ENCODE measurements around the gene MED13.

DNA sequence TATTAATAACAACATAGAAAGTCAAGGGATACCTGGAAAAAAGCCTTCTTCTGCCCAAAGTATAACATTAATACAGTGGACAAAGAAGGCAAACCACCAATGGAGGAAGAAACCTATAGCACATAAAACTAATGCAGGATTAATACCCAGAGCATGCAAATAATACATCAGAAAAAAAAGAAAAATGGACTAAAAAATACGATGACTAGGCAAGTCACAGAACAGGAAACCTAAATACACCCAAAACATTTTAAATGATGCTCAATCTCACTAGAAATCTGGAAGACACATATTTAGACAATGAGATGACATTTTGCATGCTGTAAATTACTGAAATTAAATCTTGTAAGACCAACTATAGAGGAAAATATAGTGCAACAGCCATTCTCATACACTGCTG is 55.9 kb downstream of the MED13 start:
- TF ChIP-seq CTCF (IDR thresholded peaks at IDR 0.05) = no peak
- TF ChIP-seq, protein P1, sequence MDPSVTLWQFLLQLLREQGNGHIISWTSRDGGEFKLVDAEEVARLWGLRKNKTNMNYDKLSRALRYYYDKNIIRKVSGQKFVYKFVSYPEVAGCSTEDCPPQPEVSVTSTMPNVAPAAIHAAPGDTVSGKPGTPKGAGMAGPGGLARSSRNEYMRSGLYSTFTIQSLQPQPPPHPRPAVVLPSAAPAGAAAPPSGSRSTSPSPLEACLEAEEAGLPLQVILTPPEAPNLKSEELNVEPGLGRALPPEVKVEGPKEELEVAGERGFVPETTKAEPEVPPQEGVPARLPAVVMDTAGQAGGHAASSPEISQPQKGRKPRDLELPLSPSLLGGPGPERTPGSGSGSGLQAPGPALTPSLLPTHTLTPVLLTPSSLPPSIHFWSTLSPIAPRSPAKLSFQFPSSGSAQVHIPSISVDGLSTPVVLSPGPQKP (IDR thresholded peaks at IDR 0.05; ENCODE audit: low read depth, low read length) = no peak
- no peak for TF ChIP-seq CHD4 (IDR thresholded peaks at IDR 0.05; ENCODE audit: borderline replicate concordance)
- no peak for TF ChIP-seq EHMT2 (IDR thresholded peaks at IDR 0.05; ENCODE audit: low read depth)
- TF ChIP-seq POLR2A (IDR thresholded peaks at IDR 0.05; ENCODE audit: low read length) = no peak
- no peak for TF ChIP-seq CHD2 (IDR thresholded peaks at IDR 0.05; ENCODE audit: low read length, partially characterized antibody)
- no peak for TF ChIP-seq HDAC2 (IDR thresholded peaks at IDR 0.05)

Data from A549 (cell line).